NB4 (cell line): ENCODE data around the gene RBM46.

Experiments
- DNase-seq: peaks from one replicate; pipeline ENCODE4 v3.0.0; 2010; ENCODE audit warnings: low read depth
- H3K4me3 ChIP-seq: one replicate; pipeline ENCODE4 v1.5.1; 2011; ENCODE audit warnings: mild to moderate bottlenecking, low read depth, low read length, moderate library complexity
- MYC ChIP-seq: IDR thresholded peaks from 2 replicates; pipeline ENCODE4 v1.6.1; 2011; ENCODE audit warnings: low read depth, low read length
- POLR2A ChIP-seq: IDR thresholded peaks from 2 replicates; pipeline ENCODE4 v1.6.1; 2011; ENCODE audit warnings: mild to moderate bottlenecking; ENCODE audit not compliant: insufficient read length; ENCODE audit errors: extremely low read depth
- TF ChIP-seq, protein P1 (sequence below): IDR thresholded peaks from 2 replicates; pipeline ENCODE4 v1.6.1; 2011; ENCODE audit warnings: low read depth, low read length
- TF ChIP-seq, protein P2 (sequence below): IDR thresholded peaks from one replicate; pipeline ENCODE4 v1.5.1; 2012; ENCODE audit warnings: low read depth, low read length

The RBM46 gene

GRCh38 chr4:154877110-154877760, 96.2 kb downstream of the RBM46 start:
- DNase-seq: peak; percentile 21
- TF ChIP-seq POLR2A: no peak
- TF ChIP-seq, protein P1, sequence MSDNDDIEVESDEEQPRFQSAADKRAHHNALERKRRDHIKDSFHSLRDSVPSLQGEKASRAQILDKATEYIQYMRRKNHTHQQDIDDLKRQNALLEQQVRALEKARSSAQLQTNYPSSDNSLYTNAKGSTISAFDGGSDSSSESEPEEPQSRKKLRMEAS: no peak
- TF ChIP-seq MYC: no peak
- TF ChIP-seq, protein P2, sequence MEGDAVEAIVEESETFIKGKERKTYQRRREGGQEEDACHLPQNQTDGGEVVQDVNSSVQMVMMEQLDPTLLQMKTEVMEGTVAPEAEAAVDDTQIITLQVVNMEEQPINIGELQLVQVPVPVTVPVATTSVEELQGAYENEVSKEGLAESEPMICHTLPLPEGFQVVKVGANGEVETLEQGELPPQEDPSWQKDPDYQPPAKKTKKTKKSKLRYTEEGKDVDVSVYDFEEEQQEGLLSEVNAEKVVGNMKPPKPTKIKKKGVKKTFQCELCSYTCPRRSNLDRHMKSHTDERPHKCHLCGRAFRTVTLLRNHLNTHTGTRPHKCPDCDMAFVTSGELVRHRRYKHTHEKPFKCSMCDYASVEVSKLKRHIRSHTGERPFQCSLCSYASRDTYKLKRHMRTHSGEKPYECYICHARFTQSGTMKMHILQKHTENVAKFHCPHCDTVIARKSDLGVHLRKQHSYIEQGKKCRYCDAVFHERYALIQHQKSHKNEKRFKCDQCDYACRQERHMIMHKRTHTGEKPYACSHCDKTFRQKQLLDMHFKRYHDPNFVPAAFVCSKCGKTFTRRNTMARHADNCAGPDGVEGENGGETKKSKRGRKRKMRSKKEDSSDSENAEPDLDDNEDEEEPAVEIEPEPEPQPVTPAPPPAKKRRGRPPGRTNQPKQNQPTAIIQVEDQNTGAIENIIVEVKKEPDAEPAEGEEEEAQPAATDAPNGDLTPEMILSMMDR: no peak
- no peak overlapping the region for H3K4me3 ChIP-seq
